Epithelial cell of esophagus (primary cell): ENCODE measurements around the gene TMEM125.

Source experiments
- DNase-seq: peaks from one replicate; pipeline ENCODE4 v3.0.0; 2010; ENCODE audit warnings: low read depth
- H3K4me3 ChIP-seq: 2 replicates; pipeline ENCODE4 v1.5.1; 2011; ENCODE audit warnings: mild to moderate bottlenecking, low read length, control low read depth
- TF ChIP-seq, protein P1 (sequence below): IDR thresholded peaks from 2 replicates; pipeline ENCODE4 v1.5.1; 2011; ENCODE audit warnings: low read depth, mild to moderate bottlenecking, low read length, control low read depth, inconsistent platforms; ENCODE audit not compliant: insufficient read depth; ENCODE audit errors: missing control alignments

The TMEM125 gene

GRCh38 chr1:43312663-43313515, 43.1 kb downstream of the TMEM125 start:
- DNase-seq = no peak
- TF ChIP-seq, protein P1, sequence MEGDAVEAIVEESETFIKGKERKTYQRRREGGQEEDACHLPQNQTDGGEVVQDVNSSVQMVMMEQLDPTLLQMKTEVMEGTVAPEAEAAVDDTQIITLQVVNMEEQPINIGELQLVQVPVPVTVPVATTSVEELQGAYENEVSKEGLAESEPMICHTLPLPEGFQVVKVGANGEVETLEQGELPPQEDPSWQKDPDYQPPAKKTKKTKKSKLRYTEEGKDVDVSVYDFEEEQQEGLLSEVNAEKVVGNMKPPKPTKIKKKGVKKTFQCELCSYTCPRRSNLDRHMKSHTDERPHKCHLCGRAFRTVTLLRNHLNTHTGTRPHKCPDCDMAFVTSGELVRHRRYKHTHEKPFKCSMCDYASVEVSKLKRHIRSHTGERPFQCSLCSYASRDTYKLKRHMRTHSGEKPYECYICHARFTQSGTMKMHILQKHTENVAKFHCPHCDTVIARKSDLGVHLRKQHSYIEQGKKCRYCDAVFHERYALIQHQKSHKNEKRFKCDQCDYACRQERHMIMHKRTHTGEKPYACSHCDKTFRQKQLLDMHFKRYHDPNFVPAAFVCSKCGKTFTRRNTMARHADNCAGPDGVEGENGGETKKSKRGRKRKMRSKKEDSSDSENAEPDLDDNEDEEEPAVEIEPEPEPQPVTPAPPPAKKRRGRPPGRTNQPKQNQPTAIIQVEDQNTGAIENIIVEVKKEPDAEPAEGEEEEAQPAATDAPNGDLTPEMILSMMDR = no peak
- no peak overlapping the region for H3K4me3 ChIP-seq

GRCh38 chr1:43313771-43314170, 44.0 kb downstream of the TMEM125 start:
- TF ChIP-seq, protein P1 = no peak
- DNase-seq = no peak
- no peak overlapping the region for H3K4me3 ChIP-seq

GRCh38 chr1:43314233-43314632, 44.5 kb downstream of the TMEM125 start:
- TF ChIP-seq, protein P1 = no peak
- no peak for DNase-seq
- no peak overlapping the region for H3K4me3 ChIP-seq

DNA sequence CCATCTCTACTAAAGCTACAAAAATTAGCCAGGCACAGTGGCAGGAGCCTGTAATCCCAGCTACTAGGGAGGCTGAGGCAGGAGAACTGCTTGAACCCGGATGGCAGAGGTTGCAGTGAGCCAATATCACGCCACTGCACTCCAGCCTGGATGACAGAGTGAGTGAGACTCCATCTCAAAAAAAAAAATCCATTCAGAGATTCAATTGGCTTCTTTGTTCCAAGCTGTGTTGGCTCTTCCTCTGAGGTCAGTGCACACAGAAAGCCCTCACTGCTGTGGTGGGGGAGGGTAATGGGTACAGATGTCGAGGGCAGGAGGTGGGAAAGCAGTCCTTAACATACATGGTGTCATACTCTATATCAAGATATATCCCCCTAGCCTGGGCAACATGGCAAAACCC, 45.7 kb downstream of the TMEM125 start:
- DNase-seq = no peak
- no peak overlapping the region for H3K4me3 ChIP-seq
- TF ChIP-seq, protein P1 = no peak

DNA sequence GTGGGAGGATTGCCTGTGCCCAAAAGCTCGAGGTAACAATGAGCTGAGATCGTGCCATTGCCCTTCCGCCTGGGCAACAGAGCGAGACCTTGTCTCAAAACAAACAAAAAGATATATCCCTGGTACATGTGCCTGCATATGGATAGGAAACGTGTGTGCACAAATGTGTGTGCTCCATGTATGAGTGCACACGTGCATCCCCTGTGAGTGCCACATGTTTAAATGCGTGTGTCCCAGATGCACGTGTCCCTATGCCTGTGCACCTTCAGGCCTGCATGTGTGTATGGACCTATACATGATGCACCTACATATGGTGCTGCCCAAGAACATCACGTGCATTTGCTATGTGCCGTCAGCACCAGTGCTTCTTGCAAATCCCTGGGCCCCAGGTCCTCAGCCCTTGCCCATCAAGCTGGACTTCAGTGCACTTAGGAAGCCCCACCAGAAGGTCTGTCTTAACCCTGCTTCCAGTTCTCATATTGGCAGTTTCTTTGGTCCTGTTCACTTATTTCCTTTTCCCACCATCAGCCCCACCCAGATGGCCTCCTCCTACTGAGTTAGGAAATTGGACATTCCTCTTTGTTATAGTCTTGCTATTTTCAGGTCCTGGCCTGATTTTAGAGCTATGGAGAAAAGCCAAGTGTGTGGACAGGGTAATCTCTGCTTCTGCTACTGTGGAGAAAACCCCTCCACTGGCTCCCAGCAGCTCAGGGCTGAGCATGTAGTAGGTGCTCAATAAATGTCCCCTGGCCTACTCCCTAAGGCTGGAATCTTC, 46.4 kb downstream of the TMEM125 start:
- no peak for DNase-seq
- TF ChIP-seq, protein P1 = no peak
- no peak overlapping the region for H3K4me3 ChIP-seq

DNA sequence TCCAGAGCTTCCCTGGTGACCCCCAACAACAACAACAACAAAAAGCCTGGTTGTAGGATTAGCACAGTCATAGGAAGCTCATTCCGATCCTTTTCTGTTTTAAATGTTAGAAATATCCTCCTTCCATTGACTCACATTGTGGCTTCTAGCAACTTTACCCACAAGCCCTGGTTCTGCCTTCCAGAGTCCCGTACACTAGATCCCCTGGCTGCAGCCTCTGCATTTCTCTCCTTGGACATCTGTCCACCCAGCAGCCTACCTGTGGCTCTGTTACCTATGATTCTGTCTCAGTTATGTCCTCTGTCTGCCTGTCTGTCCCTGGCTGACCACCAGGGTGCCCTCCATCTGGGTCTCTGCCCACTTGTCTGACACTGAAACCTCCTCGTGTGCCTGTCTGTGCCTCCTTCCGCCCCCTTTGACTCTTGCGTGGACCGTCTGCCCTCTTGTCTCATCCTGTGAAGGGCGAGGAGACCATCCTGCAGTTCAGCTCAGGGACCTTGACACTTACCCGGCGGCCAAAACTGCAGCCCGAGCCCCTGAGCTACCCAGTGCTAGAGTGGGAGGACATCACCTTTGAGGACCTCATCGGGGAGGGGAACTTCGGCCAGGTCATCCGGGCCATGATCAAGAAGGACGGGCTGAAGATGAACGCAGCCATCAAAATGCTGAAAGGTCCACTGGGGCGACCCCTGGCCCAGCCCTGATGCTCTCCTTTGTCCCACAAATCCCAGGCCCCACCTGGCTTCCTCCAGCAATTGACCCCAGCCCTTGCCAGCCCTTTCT, 47.1 kb downstream of the TMEM125 start:
- DNase-seq = no peak
- H3K4me3 ChIP-seq = no peak overlapping the region
- TF ChIP-seq, protein P1 = peak; percentile 14
